Left renal pelvis (tissue), 4 donors: Measurements from ENCODE around the gene ACSF3. TPM values are rescaled to one million over a fixed set of nuclear protein-coding genes. Genes with fewer than 3 reads are reported as not detected.
"Not testable (repeated sequence)": the region's sequence is repeated elsewhere in the genome, so short reads cannot be mapped to it uniquely, and the experiment has no call there.

Experiments
- DNase-seq, 4 donors: peaks; one replicate each; pipeline ENCODE4 v3.0.0-alpha.2; 2013; ENCODE audit warnings: low read depth in 4 of 4, low spot score in 3 of 4
- polyA plus RNA-seq, 4 donors: library from polyadenylated mRNA; unstranded; fragments of 120-200 nt; gene quantifications; one replicate each; pipeline ENCODE4 v1.2.1, GENCODE V29; 2013; ENCODE audit not compliant: insufficient read length in 4 of 4

ACSF3 gene
- polyA plus RNA-seq, 4 donors: 19.4 to 39.5 (median 28.8) TPM

- DNase-seq: no peak
Measured at GRCh38 chr16:89092013-89092412, 1.6 kb upstream of the ACSF3 start.

- DNase-seq: not testable (repeated sequence)
Measured at GRCh38 chr16:89093252-89093601, 425 bp upstream of the ACSF3 start.

- DNase-seq: no peak
Measured at GRCh38 chr16:89094252-89094879, 714 bp downstream of the ACSF3 start.

- no peak for DNase-seq
Measured at GRCh38 chr16:89094880-89095258, 1.2 kb downstream of the ACSF3 start.

GRCh38 chr16:89095491-89095951 is 1.9 kb downstream of the ACSF3 start:
- DNase-seq: no peak

DNA sequence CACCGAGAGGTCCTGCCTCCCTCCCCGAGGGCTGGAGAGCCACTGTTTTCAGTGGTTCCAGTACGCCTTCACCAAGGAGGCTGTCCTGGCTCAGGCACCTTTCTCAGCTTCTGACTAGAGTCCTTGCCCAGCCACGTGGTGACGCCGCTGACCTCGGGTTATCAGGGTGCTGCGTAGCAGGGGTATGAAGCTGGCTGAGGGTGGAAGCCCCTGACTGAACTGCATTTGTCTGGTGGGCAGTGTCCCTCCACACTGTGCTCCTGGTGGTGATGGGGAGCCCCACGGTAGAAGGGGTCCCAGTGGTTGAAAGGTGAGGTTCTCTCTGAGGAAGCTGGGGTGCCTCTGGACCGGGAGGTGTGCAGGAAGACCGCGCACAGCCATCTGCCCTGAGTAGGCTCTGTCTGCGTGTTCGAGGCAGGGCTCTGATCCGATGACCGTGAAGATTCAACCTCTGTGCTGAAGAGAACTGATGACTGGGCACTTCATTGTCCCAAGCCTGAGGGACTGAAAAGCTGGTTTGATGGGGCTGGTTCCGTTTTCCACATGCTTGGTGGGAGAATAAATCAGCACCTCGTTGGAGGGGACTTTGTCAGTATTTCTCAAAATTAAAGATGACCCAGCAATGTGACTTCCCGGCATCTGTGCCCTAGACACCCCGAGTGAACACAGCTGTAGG is 2.5 kb downstream of the ACSF3 start:
- no peak for DNase-seq

GRCh38 chr16:89096768-89097391 is 3.2 kb downstream of the ACSF3 start:
- DNase-seq: no peak

DNA sequence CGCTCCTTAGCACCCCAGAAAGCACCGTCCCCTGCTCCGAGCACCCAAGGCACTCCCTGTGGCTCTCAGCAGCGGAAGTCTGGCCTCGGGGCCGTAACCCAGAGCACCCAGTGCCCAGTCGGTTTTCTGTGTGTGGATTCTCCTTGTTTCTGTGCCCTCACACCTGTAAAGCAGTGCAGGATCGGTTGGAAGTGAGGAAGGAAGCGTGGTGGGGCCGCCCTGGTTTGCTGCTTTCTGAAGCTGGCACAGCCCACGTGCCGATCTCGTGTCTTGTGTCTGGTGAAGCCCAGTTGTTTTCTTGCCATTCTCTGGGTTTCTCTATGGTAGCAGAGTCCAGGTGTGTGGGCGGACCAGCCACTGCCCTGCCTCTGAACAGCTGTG is 3.7 kb downstream of the ACSF3 start:
- no peak for DNase-seq

GRCh38 chr16:89098767-89099430 is 5.2 kb downstream of the ACSF3 start:
- DNase-seq: no peak

GRCh38 chr16:89099905-89100304 is 6.3 kb downstream of the ACSF3 start:
- no peak for DNase-seq

DNA sequence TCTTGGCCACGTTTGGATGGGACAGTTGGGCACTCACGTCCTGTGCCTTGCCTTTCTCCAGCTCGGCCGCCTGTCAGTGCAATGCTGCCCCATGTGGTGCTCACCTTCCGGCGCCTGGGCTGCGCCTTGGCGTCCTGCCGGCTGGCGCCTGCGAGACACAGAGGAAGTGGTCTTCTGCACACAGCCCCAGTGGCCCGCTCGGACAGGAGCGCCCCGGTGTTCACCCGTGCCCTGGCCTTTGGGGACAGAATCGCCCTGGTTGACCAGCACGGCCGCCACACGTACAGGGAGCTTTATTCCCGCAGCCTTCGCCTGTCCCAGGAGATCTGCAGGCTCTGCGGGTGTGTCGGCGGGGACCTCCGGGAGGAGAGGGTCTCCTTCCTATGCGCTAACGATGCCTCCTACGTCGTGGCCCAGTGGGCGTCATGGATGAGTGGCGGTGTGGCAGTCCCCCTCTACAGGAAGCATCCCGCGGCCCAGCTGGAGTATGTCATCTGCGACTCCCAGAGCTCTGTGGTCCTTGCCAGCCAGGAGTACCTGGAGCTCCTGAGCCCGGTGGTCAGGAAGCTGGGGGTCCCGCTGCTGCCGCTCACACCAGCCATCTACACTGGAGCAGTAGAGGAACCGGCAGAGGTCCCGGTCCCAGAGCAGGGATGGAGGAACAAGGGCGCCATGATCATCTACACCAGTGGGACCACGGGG is 7.1 kb downstream of the ACSF3 start:
- no peak for DNase-seq

GRCh38 chr16:89101303-89102040 is 7.8 kb downstream of the ACSF3 start:
- DNase-seq: no peak

GRCh38 chr16:89102041-89102471 is 8.4 kb downstream of the ACSF3 start:
- no peak for DNase-seq

DNA sequence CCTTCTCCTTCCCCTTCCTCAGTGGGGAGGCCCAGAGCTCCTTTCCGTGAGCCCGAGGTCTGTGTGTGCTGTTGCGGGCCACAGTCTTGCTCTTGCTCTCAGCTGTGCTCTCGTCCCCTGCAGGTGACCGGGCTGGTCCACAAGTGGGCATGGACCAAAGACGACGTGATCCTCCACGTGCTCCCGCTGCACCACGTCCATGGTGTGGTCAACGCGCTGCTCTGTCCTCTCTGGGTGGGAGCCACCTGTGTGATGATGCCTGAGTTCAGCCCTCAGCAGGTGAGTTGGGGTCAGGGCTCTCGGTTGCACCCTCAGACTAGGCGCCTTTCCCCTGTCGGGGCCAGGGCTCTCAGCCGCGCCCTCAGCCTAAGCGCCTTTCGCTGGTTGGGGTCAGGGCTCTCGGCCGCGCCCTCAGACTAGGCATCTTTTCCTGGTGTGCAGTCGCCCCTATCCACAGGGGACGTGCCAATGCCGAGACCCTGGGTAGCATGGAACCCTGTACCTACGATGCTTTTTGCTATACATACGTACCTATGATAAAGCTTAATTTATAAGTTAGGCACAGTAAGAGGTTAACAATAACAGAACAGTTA is 8.9 kb downstream of the ACSF3 start:
- no peak for DNase-seq

DNA sequence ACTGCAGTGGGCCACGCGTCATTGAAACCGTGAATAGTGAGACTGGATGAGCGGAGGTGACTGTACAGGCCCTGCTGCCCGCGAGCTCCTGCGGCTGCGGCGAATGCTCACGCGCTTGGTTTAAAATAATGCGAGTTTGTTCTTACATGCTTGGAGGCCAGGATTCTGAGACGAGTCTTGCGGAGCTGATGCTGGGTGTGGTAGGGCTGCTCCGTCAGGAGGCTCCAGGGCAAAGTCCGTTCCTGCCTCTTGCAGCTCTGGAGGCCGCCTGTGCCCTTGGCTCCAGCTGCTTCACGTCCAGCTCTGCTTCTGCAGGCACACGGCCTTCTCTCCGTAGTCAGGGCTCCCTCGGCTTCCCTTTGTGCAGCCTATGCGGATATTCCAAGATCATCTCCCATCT is 9.5 kb downstream of the ACSF3 start:
- no peak for DNase-seq

DNA sequence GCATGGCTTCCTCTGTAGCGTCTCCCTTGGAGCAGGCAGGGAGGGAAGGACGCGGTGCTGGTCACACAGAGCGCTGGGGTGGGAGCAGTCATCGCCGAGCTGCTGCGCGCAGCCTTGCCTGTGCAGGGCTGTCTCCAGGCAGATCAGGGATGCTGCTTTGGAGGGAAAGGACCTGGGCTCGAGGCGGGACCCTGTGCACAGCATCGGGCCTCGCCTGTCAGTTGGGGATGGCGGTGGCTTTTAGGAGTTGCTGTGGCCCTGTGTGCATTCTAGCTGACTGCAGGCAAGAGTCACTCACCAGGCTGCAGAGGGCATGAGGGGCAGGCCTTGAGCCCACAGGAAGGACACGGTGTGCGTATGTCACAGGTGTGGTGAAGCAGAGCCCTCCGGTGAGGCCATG is 10.1 kb downstream of the ACSF3 start:
- no peak for DNase-seq

DNA sequence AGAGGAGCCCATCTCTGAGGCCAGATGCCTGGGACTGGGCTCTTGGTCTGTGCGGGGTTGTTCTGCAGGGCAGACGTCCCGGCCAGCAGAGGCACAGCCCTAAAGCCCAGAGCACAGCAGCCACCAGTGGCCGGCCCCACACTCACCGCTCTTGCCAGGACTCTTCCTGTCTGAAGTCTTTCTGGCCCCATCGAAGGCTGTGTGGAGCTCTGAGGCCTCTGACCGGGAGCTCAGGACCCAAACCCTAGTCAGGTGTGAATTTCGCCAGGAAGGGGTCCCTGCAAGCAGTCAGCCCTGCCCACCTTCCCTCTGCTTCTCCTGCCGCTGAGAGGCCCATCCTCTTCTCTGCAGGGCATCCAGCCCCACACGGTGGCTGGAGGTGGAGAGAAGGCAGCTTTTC is 10.7 kb downstream of the ACSF3 start:
- no peak for DNase-seq

DNA sequence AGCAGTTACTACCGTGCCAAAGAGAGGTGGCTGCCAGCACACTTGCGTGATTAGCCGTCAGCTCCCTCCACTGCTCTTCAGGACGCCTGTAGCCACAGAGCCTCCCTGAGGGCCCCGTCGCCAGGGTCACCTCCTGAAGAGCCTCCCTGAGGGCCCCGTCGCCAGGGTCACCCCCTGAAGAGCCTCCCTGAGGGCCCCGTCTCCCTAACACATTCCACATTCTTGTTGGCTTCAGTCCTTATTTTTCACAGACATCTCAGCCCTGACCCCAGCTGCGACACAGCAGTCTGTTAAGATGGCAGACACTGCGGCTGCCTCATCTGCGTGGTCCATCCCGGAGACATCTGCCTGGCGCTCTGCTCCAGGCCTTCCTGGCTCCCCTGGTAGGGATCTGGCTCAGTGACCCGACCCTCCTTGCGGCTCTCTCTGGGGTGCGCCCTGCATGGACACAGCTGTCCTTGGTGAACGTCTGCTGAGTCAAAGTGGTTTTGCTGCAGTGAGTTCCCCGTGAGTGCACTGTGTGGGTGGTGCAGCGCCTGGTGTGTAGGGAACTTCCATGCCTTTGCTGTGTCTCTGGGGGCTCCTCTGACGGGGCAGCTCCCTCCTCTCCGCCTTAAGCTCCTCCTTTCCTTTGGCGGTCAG is 11.4 kb downstream of the ACSF3 start:
- no peak for DNase-seq

DNA sequence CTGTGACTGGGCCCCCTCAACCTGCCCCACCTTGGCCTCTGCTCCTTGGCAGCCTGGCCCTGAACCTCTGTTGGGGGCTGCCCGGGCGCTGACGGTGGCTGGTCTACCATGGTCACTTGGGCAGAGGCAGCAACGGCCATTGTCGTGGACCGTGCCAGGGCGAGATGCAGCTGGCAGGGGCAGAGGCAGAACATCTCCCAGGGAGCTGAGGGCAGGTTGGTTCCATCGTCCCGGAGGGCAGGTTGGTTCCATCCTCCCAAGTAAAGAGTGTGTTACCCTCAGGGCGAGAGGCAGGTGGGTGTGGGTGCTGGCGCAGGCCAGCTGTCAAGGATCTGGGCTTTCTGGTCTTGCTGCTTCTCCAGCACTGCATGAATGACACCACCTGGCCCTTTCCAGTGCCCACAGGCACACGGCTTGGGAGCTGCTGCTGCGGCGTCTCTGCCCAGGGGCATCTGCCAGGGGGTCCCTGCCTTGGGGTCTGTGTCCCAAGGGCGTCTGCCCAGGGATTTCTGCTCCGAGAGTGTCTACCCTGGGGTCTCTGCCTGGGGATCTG is 12.0 kb downstream of the ACSF3 start:
- no peak for DNase-seq
